Activated CD8-positive, alpha-beta memory T cell treated with anti-CD3 and anti-CD28 coated beads for 1 hour (primary cell): ENCODE results near the gene TYMS.

Experiments used
- DNase-seq, 2 donors: peaks; one replicate each; pipeline ENCODE4 v3.0.0-alpha.2; 2020; ENCODE audit warnings: low read depth in 1 of 2; ENCODE audit errors: extremely low read depth in 1 of 2

The TYMS gene

DNA sequence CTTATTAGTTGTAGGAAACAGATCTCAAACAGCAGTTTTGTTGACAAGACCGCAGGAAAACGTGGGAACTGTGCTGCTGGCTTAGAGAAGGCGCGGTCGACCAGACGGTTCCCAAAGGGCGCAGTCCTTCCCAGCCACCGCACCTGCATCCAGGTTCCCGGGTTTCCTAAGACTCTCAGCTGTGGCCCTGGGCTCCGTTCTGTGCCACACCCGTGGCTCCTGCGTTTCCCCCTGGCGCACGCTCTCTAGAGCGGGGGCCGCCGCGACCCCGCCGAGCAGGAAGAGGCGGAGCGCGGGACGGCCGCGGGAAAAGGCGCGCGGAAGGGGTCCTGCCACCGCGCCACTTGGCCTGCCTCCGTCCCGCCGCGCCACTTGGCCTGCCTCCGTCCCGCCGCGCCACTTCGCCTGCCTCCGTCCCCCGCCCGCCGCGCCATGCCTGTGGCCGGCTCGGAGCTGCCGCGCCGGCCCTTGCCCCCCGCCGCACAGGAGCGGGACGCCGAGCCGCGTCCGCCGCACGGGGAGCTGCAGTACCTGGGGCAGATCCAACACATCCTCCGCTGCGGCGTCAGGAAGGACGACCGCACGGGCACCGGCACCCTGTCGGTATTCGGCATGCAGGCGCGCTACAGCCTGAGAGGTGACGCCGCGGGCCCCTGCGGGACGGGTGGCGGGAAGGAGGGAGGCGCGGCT is at the start of gene TYMS:
TYMS (plus strand) TSS at position 343 of the 690 bp plus-strand sequence; CDS start at position 433, 90 bp downstream.
- DNase-seq, result no peak

DNA sequence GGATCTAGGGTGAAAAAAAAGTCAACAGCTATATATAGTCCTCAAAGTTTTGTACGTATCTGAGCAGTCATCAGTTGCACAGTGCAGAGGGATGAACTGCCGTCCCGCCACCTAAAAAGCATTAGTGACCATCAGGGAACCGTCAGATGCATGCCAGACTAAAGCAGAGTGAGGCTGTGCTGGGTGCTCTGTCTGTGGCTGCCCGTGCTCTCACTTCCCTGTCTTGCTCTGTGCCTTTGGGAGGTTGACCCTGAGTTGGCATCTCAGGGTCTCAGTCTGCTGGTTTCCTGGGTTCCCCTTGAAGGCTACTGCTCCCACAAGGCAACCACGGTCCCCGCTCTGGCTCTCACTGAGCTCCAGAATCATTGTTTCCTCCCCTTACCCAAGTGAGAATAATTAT is 49.5 kb upstream of the TYMS start:
- DNase-seq, result no peak

DNA sequence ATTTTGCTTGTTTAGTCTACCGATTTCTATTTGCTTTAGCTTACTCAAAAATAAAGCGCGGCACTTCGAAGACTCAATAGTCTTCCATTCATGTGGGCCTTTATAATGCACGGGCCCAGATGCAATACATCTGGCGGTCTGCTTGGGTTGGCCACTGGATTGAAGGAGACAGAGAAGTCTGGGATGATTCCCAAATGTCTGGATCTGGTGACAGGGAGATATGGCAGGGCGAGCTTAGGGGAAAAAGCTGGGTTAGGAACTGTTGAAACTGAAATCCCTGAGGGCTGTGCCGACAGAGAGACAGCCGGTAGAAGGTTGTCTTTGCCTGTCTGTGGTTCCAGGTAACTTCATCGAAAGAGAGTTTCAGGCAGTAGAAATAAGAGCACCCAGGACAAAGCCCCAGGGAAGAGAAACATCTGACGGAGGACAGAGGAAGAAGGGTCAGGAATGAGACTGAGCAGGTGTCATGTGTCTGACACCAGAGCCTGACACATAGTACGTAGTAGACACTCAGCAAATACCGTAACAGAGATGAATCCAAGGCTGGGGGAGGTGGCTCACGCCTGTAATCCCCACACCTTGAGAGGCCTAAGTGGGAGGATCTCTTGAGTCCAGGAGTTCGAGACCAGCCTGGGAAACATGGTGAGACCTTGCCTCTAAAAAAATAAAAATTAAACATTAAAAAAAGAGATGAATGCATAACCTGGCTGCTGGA is 47.1 kb upstream of the TYMS start:
- DNase-seq, result no peak

DNA sequence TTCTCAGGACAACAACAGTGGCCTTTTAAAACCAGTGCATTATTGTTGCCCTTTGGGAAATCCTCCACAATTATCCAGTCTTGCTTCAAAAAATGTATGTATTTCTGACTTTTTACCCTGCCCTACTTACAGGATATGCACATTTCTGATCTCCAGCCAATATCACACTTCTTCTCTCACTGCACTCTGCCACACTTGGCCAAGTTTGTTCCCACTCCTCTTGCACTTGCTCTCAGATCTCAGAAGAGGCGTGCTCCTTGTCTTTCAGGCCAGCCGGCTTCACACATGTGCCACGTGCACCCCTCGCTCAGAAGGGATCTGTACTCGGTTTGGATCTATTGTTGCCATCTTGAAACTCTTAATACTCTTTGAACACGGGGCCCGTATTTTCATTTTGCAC is 45.3 kb upstream of the TYMS start:
- DNase-seq, result no peak

DNA sequence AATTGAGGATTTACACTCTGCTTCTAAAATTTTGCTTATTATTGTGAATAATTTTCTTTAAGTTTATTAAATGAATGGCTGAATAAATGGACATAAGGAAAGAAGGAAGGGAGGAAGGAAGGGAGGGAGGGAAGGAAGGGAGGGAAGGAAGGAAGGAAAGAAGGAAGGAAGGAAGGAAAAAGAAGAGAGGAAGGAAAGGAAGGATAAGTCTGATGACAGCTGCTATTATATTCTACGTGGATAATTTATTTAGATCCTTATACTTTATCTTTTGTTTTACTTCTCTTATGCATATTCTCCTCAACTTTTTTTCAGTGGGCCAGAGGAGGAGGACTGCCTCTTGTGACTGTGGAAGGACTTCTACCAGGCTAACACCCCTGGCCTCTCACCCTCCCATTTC is 43.3 kb upstream of the TYMS start:
- DNase-seq, result no peak

DNA sequence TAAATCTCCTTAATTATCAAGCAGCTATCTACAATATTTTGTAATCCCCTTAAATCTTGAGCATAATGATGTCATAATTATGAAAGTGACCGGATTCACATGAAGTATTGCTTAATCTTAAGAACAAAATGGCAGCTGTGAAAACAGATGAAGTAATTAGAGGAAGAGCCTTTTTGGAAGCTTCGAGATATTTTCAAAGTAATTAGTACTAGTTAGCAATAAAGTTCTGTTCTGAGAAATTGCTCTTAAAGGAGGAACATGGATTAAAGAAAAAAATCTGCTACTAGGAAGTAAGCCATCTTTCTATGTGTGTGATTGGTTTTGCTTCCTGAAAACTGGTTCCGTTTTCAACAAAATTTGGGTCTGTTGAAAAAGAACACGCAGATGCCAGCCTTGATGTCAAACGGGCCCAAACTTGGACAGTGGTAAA is 42.3 kb upstream of the TYMS start:
- DNase-seq, result no peak

DNA sequence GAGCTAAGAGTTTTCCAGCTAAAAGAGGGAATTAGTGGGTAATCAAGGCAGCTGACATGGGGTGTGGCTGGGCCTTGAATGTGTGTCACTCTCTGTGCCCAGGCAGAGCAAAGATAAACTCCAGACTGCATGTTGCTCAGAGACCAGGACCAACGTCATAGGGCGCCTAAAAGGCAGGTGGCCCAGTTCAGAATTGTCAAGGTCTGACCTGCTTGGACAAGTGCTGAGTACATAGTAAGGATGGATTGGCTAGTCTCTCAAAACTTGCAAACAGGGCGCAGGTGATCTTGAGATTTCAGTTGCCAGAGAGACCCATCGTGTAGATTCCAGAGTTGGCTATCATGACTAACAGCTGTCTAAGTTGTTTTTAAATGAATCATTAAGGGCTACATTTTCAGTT is 41.7 kb upstream of the TYMS start:
- no peak for DNase-seq

DNA sequence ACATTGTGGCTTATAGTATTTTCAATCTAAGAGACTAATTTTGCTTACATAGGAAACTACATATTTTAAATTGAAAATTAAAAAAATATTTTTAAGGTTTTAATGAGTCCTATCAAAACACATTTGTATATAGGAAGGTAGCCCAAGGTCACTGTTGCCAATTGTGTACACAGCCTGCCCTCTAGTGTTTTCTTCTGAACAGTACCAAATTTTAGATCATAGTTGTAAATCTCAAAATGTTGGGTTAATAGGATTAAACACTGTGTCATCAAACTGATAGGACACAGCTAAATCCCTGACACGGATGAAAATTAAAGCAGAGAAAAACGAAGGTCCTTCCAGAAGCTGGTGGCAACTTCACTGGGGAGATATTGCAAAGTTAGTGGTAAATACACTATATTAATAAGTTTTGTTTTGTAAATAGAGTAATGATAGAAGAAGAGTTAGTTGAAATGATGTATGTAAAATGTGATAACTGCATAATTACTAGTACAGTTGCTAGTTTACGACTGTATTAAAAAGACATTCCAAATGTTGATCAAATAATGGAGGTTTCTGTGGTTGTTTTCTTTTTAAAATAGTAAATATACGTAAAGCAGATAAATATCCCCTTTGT is 41.0 kb upstream of the TYMS start:
- no peak for DNase-seq

DNA sequence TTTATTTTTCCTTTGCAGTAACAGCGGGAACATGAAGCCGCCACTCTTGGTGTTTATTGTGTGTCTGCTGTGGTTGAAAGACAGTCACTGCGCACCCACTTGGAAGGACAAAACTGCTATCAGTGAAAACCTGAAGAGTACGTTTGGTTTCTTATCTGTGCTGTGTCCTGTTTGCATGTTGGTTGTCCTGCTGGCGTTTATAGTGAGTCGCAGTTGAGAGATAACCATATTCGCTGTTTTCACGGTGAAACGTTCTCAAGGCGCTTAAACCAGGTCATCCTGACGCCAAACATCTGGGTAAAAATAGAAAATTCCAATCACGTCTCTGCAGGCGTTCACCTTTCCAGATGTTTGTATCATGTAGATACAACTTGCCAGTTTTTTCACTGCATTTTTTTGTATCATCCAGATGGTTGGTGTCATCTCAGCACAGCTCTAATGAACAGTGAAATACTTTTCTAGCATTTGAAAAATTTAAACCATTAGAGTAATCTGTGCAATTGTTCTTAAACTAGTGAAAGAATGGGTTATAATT is 39.4 kb upstream of the TYMS start:
- DNase-seq, result no peak

DNA sequence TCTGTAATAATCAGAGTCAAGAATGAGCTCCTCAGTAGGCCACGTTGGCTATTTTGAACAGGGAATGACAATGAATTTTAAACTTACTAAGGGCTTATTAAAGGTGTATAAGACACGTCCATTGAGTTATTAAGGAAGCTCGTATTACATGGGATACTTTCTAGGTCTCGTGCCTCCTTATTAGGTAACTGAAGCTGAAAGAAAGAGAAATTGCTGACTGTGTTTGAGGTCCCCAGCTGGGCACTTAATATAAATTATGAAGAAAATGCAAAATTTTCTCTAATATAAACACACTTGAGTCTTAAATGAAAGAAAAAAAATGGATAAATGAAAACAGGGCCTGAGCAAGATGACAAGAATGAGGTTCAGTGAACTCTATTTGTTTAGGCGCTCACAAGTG is 38.8 kb upstream of the TYMS start:
- DNase-seq, result no peak

DNA sequence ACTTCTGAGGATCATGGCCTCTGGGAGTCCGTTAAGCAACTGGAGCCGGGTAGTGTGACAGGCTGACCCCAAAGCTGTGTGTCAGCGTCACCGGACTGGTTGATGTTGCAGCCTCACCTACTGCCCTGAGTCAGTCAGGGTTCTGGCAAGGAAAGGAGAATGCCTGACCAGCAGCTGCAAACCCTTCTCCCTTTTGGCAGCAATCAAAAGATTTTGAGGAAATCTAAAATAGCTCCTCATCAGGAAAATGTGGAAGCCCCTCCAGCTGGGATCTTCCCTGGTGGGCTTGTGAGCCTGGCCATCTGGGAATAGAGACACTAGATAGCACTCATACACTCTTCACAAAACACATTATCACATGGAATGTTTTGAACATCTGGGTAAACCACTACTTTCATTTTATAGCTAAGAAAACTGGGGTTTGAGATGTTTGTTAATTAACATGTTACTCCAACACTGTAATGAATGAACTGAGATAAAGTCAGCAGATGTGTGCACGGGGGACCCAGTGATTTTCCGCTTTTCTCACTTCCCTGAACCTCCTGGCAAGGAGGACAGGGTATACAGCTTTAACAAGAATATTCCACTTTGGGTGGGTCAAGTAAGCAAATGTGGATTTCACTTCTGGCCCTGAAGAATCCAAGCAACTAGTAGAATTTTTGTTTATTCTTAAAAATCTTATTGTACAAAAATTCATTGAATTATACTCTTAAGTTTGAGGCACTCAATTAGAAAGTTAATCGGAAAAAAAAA is 36.0 kb upstream of the TYMS start:
- DNase-seq, result no peak

DNA sequence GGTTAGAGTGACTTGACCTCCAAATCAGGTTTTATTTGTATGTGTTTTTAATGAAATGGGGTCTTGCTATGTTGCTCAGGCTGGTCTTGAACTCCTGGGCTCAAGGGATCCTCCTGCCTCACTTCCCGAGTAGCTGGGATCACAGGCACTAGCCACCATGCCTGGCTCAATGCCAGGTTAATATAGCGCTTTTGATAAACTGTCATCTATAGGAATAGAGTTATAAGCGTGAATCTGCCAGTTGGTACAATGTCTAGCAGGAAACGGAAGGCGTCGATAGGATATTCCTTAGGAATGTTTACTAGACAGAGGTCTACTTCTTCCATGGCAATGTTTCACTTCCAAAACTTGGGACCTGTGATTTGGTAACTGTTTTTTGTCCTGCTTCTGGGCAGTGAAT is 35.2 kb upstream of the TYMS start:
- no peak for DNase-seq

DNA sequence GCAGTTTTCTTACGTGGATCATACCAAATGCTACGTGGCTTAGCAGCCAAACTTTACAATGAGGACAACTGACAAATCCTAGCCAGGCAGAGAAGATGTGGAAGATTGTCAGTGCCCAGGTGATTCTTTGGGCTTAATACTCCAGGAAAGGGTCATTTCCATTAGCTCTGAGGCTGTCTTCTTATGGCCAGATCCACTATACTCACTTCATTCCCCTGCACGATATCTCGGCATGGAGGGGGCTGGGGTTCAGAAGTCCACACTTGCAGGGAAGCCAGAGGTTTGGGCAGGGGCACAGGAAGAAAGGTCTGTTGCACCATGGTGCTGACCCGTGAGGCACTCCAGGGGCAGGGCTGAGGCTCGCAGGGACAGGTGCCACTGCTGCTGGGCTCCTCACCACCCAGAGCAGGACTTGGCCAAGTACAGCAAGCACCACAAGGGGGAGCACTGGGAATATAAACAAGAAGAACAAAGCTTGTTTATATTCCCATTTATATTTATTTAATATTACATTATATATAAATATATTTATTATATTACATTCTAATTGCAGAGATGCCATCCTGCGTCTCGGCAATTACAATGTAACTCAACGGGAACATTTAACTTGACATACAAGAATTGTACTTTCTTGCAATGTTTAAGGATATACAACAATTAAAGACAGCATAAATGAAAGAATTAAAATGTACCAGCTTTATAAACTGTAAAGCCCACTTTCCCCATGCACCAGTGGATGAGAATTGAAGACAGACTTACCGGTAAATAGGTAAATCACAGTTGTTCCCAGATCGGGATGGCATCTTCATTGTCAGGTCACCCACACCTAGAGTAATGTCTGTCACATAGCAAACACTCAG is 33.5 kb upstream of the TYMS start:
- peak; percentile 7 to 28 for DNase-seq

DNA sequence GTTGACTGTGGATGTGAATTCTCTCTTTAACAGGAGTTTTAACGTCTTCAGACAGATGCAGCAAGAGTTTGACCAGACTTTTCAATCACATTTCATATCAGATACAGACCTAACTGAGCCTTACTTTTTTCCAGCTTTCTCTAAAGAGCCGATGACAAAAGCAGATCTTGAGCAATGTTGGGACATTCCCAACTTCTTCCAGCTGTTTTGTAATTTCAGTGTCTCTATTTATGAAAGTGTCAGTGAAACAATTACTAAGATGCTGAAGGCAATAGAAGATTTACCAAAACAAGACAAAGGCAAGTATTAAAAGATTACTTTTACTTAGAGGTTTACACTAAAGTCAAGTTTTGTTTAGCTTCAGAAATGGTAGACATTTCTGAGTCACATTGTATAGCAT is 30.2 kb upstream of the TYMS start:
- DNase-seq, result no peak

DNA sequence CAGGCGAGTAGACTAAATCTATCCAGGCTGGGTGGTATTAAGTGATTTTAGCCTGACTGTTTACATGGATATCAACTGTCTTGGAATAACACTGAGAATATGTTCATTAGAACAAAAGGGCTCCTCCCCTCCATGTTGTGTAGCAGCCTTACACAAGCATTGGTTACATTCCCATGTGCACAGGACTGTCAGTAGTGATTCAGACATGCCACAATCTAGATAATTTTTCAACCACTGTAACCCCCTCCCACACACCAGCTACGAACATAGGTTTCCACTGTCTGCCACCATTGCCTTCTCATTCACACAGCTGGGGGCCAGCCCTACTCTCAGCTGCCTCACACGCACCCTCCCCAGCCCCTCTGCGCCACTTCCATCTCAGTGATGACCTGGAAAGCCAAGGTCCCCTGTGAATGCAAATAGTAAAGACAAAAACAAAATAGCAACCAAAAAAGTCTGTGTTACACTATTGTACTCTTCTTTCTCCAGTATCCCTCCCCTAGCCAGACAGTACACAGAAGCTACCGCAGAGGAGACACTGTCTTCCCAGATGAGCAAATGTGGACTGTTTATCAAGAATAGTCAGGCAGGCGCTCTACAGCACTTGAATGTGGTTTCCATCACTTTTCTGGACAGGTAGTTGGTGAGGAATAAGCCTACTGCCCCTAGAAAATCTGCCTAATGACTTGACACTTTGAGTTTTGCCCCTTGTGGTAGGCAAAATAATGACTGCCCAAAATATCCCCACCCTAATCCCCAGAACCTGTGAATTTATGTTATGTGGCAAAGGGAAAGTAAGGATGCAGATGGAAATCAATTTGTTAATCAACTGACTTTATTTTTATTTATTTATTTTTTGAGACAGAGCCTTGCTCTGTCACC is 27.9 kb upstream of the TYMS start:
- DNase-seq, result no peak

DNA sequence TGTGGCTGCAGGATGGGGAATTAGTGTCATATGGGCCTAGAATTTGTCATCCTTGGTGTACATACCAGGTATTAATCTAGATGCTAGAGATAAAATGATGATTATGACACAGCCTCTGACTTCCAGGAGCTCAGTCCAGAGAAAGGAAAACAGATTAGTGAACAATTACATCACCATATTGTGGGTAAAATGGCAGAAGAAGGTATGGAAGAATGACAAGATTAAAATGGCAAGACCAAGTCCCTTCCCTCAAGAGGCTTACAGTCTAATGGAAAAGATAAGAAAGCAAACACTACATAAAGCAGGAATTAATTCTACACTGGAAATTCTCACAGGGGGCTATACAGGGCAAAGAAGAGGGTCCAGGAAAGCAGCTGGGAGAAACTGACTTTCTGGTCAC is 25.9 kb upstream of the TYMS start:
- DNase-seq, result no peak

DNA sequence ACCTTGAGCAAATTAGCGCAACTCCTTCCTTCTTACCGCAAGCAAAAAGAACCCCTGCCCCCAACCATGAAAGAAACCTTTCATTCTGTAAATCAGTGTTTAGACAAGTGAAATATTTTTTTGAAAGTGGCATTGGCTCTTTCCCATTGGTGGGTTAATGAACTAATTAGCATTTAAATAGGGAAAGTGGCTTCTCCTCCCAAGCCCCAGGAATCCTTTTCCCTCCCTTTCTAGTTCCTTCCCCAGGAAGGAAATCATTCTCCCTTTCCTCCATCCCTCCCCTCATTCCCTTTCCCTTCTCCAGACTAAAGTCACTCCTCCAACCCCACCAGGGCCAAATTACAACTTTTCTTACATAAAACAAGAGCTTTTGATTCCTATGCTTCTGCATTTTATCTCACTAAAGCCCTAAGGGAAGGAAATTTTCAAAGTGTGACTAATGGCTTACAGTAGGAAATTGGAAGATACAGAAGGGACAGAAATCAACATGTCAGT is 22.9 kb upstream of the TYMS start:
- DNase-seq, result no peak

DNA sequence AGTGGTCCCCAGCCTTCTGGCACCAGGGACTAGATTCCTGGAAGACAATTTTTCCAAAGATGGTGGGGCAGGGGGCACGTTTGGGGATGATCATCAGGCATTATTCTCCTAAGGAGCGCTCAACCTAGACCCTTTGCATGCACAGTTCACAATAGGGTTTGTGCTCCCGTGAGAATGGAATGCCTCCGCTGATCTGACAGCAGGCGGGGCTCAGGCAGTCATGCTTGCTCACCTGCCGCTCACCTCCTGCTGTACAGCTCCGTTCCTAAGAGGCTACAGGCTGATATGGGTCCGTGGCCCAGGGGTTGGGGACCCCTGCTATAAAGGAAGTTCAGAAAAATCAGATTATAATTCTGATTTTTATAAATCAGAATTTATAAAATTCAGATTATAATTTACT is 22.3 kb upstream of the TYMS start:
- no peak for DNase-seq

DNA sequence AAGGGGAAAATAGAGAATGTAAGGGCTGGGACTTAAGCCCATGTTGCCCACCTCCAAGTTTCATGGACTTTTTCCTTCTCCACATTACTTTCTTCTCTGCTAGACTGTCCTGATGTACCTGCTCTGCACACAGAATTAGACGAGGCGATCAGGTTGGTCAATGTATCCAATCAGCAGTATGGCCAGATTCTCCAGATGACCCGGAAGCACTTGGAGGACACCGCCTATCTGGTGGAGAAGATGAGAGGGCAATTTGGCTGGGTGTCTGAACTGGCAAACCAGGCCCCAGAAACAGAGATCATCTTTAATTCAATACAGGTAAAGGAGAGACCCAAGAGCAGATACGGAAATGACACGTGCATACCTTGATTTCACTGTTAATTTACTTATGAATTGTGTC is 16.2 kb upstream of the TYMS start:
- DNase-seq, result no peak
